Type B pancreatic cell (in vitro differentiated cells): ENCODE results near the gene RASSF8. TPM values are rescaled to one million over a fixed set of nuclear protein-coding genes. Genes with fewer than 3 reads are reported as not detected.
"Not testable (repeated sequence)": the region's sequence is repeated elsewhere in the genome, so short reads cannot be mapped to it uniquely, and the experiment has no call there.

Experiments
- DNase-seq: peaks from one replicate; pipeline ENCODE4 v3.0.0; 2021; ENCODE audit warnings: mixed read lengths; ENCODE audit not compliant: unreplicated experiment; ENCODE audit errors: extremely low spot score
- H3K27ac Mint-ChIP-seq: 2 replicates; pipeline ENCODE4 v1.8.0; 2021; ENCODE audit warnings: mild to moderate bottlenecking, mixed read lengths
- H3K27me3 Mint-ChIP-seq: 2 replicates; pipeline ENCODE4 v1.8.0; 2021; ENCODE audit warnings: mixed read lengths
- H3K36me3 Mint-ChIP-seq: 2 replicates; pipeline ENCODE4 v1.8.0; 2021; ENCODE audit warnings: mixed read lengths
- H3K4me1 Mint-ChIP-seq: one replicate; pipeline ENCODE4 v1.8.0; 2021; ENCODE audit warnings: mixed read lengths; ENCODE audit not compliant: unreplicated experiment
- H3K4me3 Mint-ChIP-seq: 2 replicates; pipeline ENCODE4 v1.8.0; 2021; ENCODE audit warnings: mild to moderate bottlenecking, mixed read lengths
- H3K9me3 Mint-ChIP-seq: 2 replicates; pipeline ENCODE4 v1.8.0; 2021; ENCODE audit warnings: mixed read lengths
- total RNA-seq: library from RNA; stranded (reverse); gene quantifications from 2 replicates; pipeline ENCODE4 v1.2.1, GENCODE V29; 2021; ENCODE audit warnings: low replicate concordance
- TF ChIP-seq, protein P1 (sequence below): fragments of 200-600 bp; sonication (generic); conservative IDR thresholded peaks from 2 replicates; pipeline ENCODE4 v1.5.0; 2021; ENCODE audit warnings: antibody characterized with exemption, mild to moderate bottlenecking

The RASSF8 gene
- total RNA-seq, 1 donor from 2014 or later: 46.3 TPM

DNA sequence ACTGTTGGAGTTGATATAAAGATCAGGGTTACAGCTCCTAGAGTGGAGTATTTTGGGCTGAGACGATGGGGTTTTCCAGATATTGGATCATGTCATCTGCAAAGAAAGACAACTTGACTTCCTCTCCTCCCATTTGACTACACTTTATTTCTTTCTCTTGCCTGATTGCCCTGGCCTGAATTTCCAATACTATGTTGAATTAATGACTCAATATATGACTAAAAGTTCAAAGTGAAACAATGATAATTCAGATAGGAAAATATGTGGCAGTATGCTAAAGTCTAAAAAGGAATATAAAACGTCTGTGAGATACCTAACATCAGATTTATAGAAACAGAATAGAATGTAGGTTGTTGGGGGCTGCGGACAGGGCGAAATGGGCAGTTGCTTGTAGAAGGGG lies 94.2 kb downstream of the RASSF8 start:
- Mint-ChIP-seq H3K9me3 (no peaks in the 10 kb centered on the region), H3K27me3 (no peaks in the 10 kb centered on the region), H3K27ac (no peak overlapping the region), H3K4me3 (no peak overlapping the region), H3K4me1 (no peaks in the 10 kb centered on the region), H3K36me3 (peaks cover 23% of the 10 kb centered on the region)
- no peak for DNase-seq
- TF ChIP-seq, protein P1, sequence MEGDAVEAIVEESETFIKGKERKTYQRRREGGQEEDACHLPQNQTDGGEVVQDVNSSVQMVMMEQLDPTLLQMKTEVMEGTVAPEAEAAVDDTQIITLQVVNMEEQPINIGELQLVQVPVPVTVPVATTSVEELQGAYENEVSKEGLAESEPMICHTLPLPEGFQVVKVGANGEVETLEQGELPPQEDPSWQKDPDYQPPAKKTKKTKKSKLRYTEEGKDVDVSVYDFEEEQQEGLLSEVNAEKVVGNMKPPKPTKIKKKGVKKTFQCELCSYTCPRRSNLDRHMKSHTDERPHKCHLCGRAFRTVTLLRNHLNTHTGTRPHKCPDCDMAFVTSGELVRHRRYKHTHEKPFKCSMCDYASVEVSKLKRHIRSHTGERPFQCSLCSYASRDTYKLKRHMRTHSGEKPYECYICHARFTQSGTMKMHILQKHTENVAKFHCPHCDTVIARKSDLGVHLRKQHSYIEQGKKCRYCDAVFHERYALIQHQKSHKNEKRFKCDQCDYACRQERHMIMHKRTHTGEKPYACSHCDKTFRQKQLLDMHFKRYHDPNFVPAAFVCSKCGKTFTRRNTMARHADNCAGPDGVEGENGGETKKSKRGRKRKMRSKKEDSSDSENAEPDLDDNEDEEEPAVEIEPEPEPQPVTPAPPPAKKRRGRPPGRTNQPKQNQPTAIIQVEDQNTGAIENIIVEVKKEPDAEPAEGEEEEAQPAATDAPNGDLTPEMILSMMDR: no peak

DNA sequence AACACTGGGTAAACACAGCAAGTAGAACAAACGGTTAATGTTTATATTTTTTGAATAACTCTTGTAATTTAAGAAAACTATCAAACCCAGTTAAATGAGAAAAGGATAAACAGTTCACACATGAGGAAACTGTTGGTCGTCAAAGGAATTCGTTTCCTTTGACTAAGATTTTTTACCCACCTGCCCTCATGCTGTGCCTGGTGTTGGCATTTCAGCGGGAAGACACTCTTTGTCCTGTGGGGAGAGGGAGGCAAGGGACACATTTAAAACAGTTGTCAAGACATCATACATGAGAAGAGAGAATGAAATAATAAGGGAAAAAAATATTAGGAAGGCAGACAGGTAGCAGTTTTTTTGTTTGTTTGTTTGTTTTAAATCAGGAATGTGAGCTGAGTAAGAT lies 95.9 kb downstream of the RASSF8 start:
- Mint-ChIP-seq H3K4me1 (peaks cover 4% of the 10 kb centered on the region), H3K36me3 (peaks cover 31% of the 10 kb centered on the region), H3K27me3 (no peaks in the 10 kb centered on the region), H3K27ac (no peak overlapping the region), H3K9me3 (peaks cover 10% of the 10 kb centered on the region), H3K4me3 (no peak overlapping the region)
- TF ChIP-seq, protein P1: no peak
- DNase-seq: no peak

DNA sequence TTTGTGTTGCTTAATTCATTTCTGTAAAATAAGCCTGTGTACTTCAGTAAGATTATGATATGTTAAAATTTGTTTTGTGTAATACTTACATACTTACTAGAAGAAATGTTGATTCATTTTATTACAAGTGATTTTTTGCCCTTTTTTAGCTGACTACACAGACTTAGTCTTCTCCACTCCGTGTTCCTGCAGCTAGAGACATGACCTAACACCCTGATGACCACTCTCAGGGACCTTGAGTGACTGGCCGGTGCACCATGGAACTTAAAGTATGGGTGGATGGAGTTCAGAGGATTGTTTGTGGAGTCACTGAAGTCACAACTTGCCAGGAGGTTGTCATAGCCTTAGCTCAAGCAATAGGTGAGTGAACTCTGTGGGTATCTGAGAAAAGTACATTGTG lies 96.6 kb downstream of the RASSF8 start:
- peaks cover 31% of the 10 kb centered on the region for H3K36me3 Mint-ChIP-seq
- no peak overlapping the region for H3K27ac Mint-ChIP-seq
- no peak for DNase-seq
- H3K27me3 Mint-ChIP-seq: no peaks in the 10 kb centered on the region
- peaks cover 10% of the 10 kb centered on the region for H3K9me3 Mint-ChIP-seq
- no peak overlapping the region for H3K4me3 Mint-ChIP-seq
- peaks cover 4% of the 10 kb centered on the region for H3K4me1 Mint-ChIP-seq
- TF ChIP-seq, protein P1: no peak

DNA sequence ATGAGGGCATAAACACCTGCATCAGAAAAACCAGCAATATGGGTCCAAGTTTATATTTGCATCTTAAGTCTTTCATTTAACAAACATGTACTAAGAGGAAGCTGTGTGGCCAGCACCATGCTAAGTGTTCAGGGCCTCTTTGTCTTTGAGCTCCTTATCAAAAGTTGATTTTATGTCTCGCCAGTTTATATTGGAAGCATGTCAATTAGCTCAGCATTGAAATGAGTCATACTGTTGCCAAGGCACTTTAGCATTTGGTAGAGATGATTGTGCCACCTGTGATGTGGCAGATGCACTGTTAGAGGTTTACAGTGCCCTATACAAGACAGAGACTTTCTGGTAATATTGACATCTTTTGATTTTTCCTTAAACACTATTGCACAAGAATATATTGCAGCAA lies 97.9 kb downstream of the RASSF8 start:
- TF ChIP-seq, protein P1: no peak
- Mint-ChIP-seq H3K36me3 (peaks cover 31% of the 10 kb centered on the region), H3K27me3 (no peaks in the 10 kb centered on the region), H3K27ac (no peak overlapping the region), H3K9me3 (peaks cover 10% of the 10 kb centered on the region), H3K4me1 (peaks cover 4% of the 10 kb centered on the region), H3K4me3 (no peak overlapping the region)
- no peak for DNase-seq

- H3K27me3 Mint-ChIP-seq, H3K4me3 Mint-ChIP-seq, H3K4me1 Mint-ChIP-seq, DNase-seq, H3K27ac Mint-ChIP-seq: not testable (repeated sequence)
- Mint-ChIP-seq H3K36me3 (peaks cover 31% of the 10 kb centered on the region), H3K9me3 (peaks cover 10% of the 10 kb centered on the region)
These were observed 98.8 kb downstream of the RASSF8 start for GRCh38 chr12:26057271-26057670.

DNA sequence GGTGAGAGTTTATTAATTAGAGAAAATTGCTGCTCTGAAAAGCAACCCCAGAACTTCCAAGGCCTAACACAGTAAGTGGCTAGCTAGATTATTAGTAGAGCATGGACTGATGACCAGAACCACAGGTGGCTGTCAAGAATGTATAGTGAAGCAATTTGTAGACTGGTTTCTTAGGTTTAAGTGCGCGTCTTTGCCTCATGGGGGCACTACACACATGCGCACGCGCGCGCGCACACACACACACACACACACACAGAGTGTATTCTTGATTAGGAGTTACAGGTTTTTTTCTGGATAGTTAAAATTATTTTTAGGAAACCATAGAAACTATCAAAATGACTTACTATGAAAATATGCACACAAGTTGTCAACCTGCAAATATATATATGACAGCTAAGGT lies 99.8 kb downstream of the RASSF8 start:
- H3K36me3 Mint-ChIP-seq: peaks cover 31% of the 10 kb centered on the region
- peak overlapping the region; percentile 69 for H3K27ac Mint-ChIP-seq
- no peaks in the 10 kb centered on the region for H3K27me3 Mint-ChIP-seq
- H3K4me3 Mint-ChIP-seq: no peak overlapping the region
- H3K4me1 Mint-ChIP-seq: peaks cover 4% of the 10 kb centered on the region
- H3K9me3 Mint-ChIP-seq: peaks cover 10% of the 10 kb centered on the region
- no peak for DNase-seq
- TF ChIP-seq, protein P1: peak; percentile 27
